Gastrocnemius medialis (tissue), 4 donors: ENCODE results near the gene KCNC1.

Experiments
- POLR2A ChIP-seq, 2 donors: fragments of 450-650 bp; IDR thresholded peaks; one replicate each; pipeline ENCODE4 v1.6.1; 2017; ENCODE audit warnings: antibody characterized with exemption in 2 of 2, mild to moderate bottlenecking in 2 of 2, moderate library complexity in 2 of 2
- TF ChIP-seq, protein P1 (sequence below), 5 experiments: fragments of 450-650 bp in 3 of 5; fragments of 200-600 bp in 2 of 5; sonication (generic) in 2 of 5; IDR thresholded peaks in 4 of 5; conservative IDR thresholded peaks in 1 of 5; 1 replicate in 4 of 5; 2 replicates in 1 of 5; pipeline ENCODE4 v1.5.1; 2016 to 2019; ENCODE audit warnings: antibody characterized with exemption in 5 of 5, mild to moderate bottlenecking in 3 of 5, moderate library complexity in 3 of 5

DNA sequence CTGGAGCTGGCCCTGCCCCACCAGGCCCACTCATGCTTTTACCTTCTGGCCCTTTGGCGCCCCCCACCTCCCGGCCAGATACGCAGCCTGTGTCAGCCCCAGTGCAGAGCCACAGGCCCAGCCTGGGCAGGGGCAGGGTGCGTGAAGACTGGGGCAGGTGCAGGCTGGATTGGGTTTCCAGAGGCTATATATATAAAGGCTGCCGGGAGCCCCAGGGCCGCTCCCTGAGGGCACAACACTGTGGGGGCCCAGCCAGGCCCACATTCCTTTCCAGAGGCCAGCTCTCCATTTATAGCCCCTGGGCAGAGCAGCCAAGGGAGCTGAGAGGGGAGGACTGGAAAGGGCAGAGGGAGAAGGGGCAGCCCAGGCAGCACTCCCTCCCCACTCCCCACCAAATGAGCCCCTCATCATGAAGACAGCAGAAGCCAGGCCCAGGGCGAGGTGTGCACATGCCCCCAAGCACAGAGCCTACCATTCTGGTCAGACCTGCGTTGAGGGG is 20.2 kb upstream of the KCNC1 start:
- TF ChIP-seq, protein P1, sequence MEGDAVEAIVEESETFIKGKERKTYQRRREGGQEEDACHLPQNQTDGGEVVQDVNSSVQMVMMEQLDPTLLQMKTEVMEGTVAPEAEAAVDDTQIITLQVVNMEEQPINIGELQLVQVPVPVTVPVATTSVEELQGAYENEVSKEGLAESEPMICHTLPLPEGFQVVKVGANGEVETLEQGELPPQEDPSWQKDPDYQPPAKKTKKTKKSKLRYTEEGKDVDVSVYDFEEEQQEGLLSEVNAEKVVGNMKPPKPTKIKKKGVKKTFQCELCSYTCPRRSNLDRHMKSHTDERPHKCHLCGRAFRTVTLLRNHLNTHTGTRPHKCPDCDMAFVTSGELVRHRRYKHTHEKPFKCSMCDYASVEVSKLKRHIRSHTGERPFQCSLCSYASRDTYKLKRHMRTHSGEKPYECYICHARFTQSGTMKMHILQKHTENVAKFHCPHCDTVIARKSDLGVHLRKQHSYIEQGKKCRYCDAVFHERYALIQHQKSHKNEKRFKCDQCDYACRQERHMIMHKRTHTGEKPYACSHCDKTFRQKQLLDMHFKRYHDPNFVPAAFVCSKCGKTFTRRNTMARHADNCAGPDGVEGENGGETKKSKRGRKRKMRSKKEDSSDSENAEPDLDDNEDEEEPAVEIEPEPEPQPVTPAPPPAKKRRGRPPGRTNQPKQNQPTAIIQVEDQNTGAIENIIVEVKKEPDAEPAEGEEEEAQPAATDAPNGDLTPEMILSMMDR (IDR thresholded peaks at IDR 0.05 in 4 of 5, conservative IDR thresholded peaks at IDR 0.05 in 1 of 5): peak in 4 of 5 experiments; percentile 29 to 59 (median 36)
- peak; percentile 54 to 86 for TF ChIP-seq POLR2A (IDR thresholded peaks at IDR 0.05)
